GM23338 (cell line): ENCODE measurements around the gene ZDHHC17.

Experiments
- CREB1 ChIP-seq: fragments of 250-450 bp; sonication (Bioruptor Pico); IDR thresholded peaks from 2 replicates; pipeline ENCODE4 v1.5.0; 2020; ENCODE audit warnings: low read depth, mild to moderate bottlenecking, moderate library complexity
- CTCF ChIP-seq, 2 experiments: fragments of 200-600 bp in 1 of 2; sonication (generic) in 1 of 2; conservative IDR thresholded peaks; 2 replicates each; pipeline versions ENCODE4 v1.5.1 to v1.6.1; 2016 to 2017; ENCODE audit warnings: antibody characterized with exemption in 2 of 2, low read depth in 2 of 2, mild to moderate bottlenecking in 2 of 2, moderate library complexity in 1 of 2
- EZH2 ChIP-seq: fragments of 200-600 bp; sonication (generic); IDR thresholded peaks from one replicate; pipeline ENCODE4 v1.8.0; 2017; ENCODE audit warnings: antibody characterized with exemption, mild to moderate bottlenecking, low read depth; ENCODE audit not compliant: unreplicated experiment
- REST ChIP-seq: IDR thresholded peaks from one replicate; pipeline ENCODE4 v1.6.1; 2018; ENCODE audit warnings: antibody characterized with exemption; ENCODE audit not compliant: unreplicated experiment
- ZNF331 ChIP-seq: fragments of 250-450 bp; sonication (Bioruptor Pico); IDR thresholded peaks from 2 replicates; pipeline ENCODE4 v1.5.0; 2020; ENCODE audit warnings: low read depth, mild to moderate bottlenecking, moderate library complexity

DNA sequence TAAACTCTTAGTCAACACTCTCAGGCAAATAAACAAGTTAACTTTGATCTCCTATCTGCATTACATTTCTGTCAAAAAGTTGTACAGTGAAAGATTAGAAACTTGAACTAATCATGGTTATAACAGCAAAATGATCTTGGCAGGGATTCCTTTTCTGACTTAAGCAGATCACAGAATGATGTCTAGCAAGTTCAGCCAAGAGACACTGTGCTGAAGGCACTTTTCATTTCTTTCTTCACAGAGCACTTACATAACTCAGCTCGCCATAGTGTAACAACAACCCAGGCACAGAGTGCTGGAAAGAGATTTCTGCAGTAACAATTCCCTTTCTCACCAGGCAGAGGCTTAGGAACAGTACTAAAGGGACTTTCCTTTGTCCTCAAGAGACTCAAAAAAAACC lies 134.5 kb downstream of the ZDHHC17 start:
- TF ChIP-seq REST (no peak), EZH2 (no peak), CTCF (conservative IDR thresholded peaks at IDR 0.05; ENCODE audit: low read depth in 2 of 2) (no peak), CREB1 (no peak), ZNF331 (no peak)
